Naive thymus-derived CD4-positive, alpha-beta T cell (primary cell): ENCODE measurements around the gene SLC2A8. TPM values are rescaled to one million over a fixed set of nuclear protein-coding genes. Genes with fewer than 3 reads are reported as not detected.

Experiments
- ATAC-seq: fragments of 150-1000 bp; cut with Tn5 transposase; 2 replicates; pipeline ENCODE4 v1.10.0; 2021; ENCODE audit warnings: mild to moderate bottlenecking, moderate library complexity
- CTCF ChIA-PET: fragments of 350-600 bp; sonication (Branson Sonifier 250); formaldehyde crosslinking; loops from one replicate; lab custom pipeline; 2021; ENCODE audit warnings: antibody characterized with exemption; lab: Charles Lee
- POLR2A ChIA-PET: fragments of 350-600 bp; sonication (Branson Sonifier 250); formaldehyde crosslinking; loops from one replicate; lab custom pipeline; 2021; ENCODE audit warnings: antibody characterized with exemption, inconsistent platforms; lab: Charles Lee
- DNase-seq, 9 donors: peaks; one replicate each; pipeline versions ENCODE4 v3.0.0 to v3.0.0-alpha.2; 2020 to 2022; ENCODE audit warnings: mixed read lengths in 1 of 9
- H3K27ac ChIP-seq: one replicate; pipeline ENCODE4 v1.7.0; 2013; ENCODE audit warnings: mild to moderate bottlenecking, low read depth, low read length, moderate library complexity
- H3K27me3 ChIP-seq, 2 donors: one replicate each; pipeline ENCODE4 v1.7.0; 2013; ENCODE audit warnings: low read length in 2 of 2, mild to moderate bottlenecking in 2 of 2, moderate library complexity in 2 of 2; ENCODE audit not compliant: control insufficient read depth in 2 of 2, insufficient read depth in 2 of 2
- H3K36me3 ChIP-seq, 3 experiments: 1 replicate in 2 of 3; 2 replicates in 1 of 3; pipeline ENCODE4 v1.7.0; 2013; ENCODE audit warnings: low read length in 3 of 3, mild to moderate bottlenecking in 3 of 3, moderate library complexity in 1 of 3; ENCODE audit not compliant: insufficient read depth in 3 of 3, control insufficient read depth in 2 of 3
- H3K4me1 ChIP-seq, 2 donors: one replicate each; pipeline ENCODE4 v1.7.0; 2013; ENCODE audit warnings: low read length in 2 of 2, mild to moderate bottlenecking in 2 of 2, moderate library complexity in 1 of 2; ENCODE audit not compliant: control insufficient read depth in 2 of 2, insufficient read depth in 2 of 2
- H3K4me3 ChIP-seq: 2 replicates; pipeline ENCODE4 v1.7.0; 2013; ENCODE audit warnings: mild to moderate bottlenecking, low read length
- H3K9me3 ChIP-seq, 3 experiments: 1 replicate in 2 of 3; 2 replicates in 1 of 3; pipeline ENCODE4 v1.7.0; 2013; ENCODE audit warnings: low read length in 3 of 3; ENCODE audit not compliant: control insufficient read depth in 2 of 3
- H3K27ac Mint-ChIP-seq, 9 donors: one replicate each; pipeline ENCODE4 v1.8.0; 2020 to 2022; ENCODE audit warnings: mixed read lengths in 9 of 9, mild to moderate bottlenecking in 8 of 9, moderate library complexity in 5 of 9, inconsistent platforms in 2 of 9
- H3K27me3 Mint-ChIP-seq, 5 donors: one replicate each; pipeline ENCODE4 v1.8.0; 2021 to 2022; ENCODE audit warnings: mixed read lengths in 5 of 5, mild to moderate bottlenecking in 1 of 5
- H3K36me3 Mint-ChIP-seq, 5 donors: one replicate each; pipeline ENCODE4 v1.8.0; 2020 to 2022; ENCODE audit warnings: mixed read lengths in 5 of 5, mild to moderate bottlenecking in 3 of 5, inconsistent platforms in 1 of 5
- H3K4me1 Mint-ChIP-seq, 7 donors: one replicate each; pipeline ENCODE4 v1.8.0; 2020 to 2022; ENCODE audit warnings: mixed read lengths in 7 of 7, mild to moderate bottlenecking in 3 of 7, inconsistent platforms in 1 of 7
- H3K4me3 Mint-ChIP-seq, 10 donors: one replicate each; pipeline ENCODE4 v1.8.0; 2020 to 2022; ENCODE audit warnings: mild to moderate bottlenecking in 10 of 10, mixed read lengths in 10 of 10, moderate library complexity in 6 of 10, inconsistent platforms in 2 of 10
- H3K9me3 Mint-ChIP-seq, 11 donors: one replicate each; pipeline ENCODE4 v1.8.0; 2020 to 2022; ENCODE audit warnings: mixed read lengths in 11 of 11, mild to moderate bottlenecking in 4 of 11, inconsistent platforms in 1 of 11, moderate library complexity in 1 of 11
- intact Hi-C, 2 donors: fragments of 100-400 bp; cut with micrococcal nuclease; formaldehyde crosslinking; loops; one replicate each; pipeline ENCODE4 v1.15.1; 2023
- polyA plus RNA-seq, 2 donors: library from polyadenylated mRNA; unstranded; fragments of 300-500 nt; fragmentation: Illumina TruSeq; gene quantifications; one replicate each; pipeline ENCODE4 v1.2.3, GENCODE V29; 2021
- total RNA-seq, 6 experiments: library from RNA in 5 of 6; stranded (reverse) in 5 of 6; gene quantifications; 1 replicate in 5 of 6; 2 replicates in 1 of 6; pipeline ENCODE4 v1.2.3 and lab custom pipeline; 2021 to 2026

The SLC2A8 gene, protein sequence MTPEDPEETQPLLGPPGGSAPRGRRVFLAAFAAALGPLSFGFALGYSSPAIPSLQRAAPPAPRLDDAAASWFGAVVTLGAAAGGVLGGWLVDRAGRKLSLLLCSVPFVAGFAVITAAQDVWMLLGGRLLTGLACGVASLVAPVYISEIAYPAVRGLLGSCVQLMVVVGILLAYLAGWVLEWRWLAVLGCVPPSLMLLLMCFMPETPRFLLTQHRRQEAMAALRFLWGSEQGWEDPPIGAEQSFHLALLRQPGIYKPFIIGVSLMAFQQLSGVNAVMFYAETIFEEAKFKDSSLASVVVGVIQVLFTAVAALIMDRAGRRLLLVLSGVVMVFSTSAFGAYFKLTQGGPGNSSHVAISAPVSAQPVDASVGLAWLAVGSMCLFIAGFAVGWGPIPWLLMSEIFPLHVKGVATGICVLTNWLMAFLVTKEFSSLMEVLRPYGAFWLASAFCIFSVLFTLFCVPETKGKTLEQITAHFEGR
- 1 to 10 TPM in 3 of 5 experiments, under 1 TPM in 2; 0.27 to 4.8 (median 1.3) TPM for total RNA-seq
- polyA plus RNA-seq: not detected
- not detected for total RNA-seq (lab: John Stamatoyannopoulos, UW)

DNA sequence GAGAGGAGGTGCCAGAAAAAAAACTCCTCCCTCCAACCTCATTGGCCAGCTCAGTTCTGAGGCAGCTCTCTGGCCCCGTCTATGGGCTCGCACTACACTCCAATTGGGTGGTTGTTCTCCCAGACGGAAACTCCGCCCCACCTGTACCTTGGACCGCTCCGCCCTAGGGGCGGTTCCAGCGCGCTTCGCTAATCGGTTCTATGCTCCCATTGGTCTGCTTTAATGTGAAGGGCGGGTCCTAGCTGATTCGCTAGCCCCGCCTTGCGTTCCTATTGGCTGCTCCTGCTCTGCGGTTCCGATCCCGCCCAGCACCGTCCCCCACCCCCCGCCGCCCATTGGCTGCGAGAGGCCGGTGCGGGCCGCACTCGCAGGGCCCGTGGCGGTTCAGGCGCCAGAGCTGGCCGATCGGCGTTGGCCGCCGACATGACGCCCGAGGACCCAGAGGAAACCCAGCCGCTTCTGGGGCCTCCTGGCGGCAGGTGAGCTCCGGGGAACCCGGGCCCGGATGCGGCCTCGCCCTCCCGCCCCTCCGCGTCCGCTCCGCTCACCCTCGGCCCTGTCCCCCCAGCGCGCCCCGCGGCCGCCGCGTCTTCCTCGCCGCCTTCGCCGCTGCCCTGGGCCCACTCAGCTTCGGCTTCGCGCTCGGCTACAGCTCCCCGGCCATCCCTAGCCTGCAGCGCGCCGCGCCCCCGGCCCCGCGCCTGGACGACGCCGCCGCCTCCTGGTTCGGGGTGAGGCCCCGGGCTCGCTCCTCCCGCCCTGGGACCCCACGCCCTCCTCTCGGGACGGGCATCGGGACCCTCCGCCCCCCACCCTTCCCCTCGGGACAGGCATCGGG lies at the start of gene SLC2A8:
Gene SLC2A8 (plus strand): TSS at position 362 of the 838 bp plus-strand sequence. CDS start 62 bp downstream, at position 424.
- Histone ChIP-seq H3K9me3 (no peaks in the 10 kb centered on the region), H3K27ac (no peak within 1 kb of the TSS), H3K27me3 (peaks cover 0 to 57% of the 10 kb centered on the region in 2 donors), H3K4me3 (peak within 1 kb of the TSS; percentile 22), H3K4me1 (peaks cover 10 to 15% of the 10 kb centered on the region in 2 donors), H3K36me3 (no peaks in the 10 kb centered on the region)
- Mint-ChIP-seq H3K27me3 (peaks cover 51 to 80% (median 72%) of the 10 kb centered on the region in 5 donors), H3K36me3 (no peaks in the 10 kb centered on the region), H3K4me1 (peaks cover 11 to 24% (median 16%) of the 10 kb centered on the region in 7 donors), H3K4me3 (peak within 1 kb of the TSS; percentile 50 to 82 (median 64)), H3K27ac (peak within 1 kb of the TSS in 2 of 9 donors; percentile 37 to 59), H3K9me3 (peaks cover 0 to 2% (median 0%) of the 10 kb centered on the region in 11 donors)
- CTCF ChIA-PET: interaction anchor here (0.8 to 1.9 kb wide), 3 partner anchors 10 to 182 kb away, joined by 3 to 6 read pairs (median 4); no protein-coding TSS in a partner anchor
- intact Hi-C loops: loop anchor here (1.0 to 2.0 kb wide), 3 partner anchors 9 to 172 kb away; partner anchors contain the start of genes LRSAM1 (in 1 of the 2) and RPL12 (in 1 of the 2)
- ATAC-seq: peak; percentile 97
- POLR2A ChIA-PET: interaction anchor here (0.6 to 1.8 kb wide), 6 partner anchors 9 to 54 kb away, joined by 3 to 5 read pairs (median 3); partner anchors contain the start of genes LRSAM1 and RPL12
- peak; percentile 33 to 87 (median 61) for DNase-seq

DNA sequence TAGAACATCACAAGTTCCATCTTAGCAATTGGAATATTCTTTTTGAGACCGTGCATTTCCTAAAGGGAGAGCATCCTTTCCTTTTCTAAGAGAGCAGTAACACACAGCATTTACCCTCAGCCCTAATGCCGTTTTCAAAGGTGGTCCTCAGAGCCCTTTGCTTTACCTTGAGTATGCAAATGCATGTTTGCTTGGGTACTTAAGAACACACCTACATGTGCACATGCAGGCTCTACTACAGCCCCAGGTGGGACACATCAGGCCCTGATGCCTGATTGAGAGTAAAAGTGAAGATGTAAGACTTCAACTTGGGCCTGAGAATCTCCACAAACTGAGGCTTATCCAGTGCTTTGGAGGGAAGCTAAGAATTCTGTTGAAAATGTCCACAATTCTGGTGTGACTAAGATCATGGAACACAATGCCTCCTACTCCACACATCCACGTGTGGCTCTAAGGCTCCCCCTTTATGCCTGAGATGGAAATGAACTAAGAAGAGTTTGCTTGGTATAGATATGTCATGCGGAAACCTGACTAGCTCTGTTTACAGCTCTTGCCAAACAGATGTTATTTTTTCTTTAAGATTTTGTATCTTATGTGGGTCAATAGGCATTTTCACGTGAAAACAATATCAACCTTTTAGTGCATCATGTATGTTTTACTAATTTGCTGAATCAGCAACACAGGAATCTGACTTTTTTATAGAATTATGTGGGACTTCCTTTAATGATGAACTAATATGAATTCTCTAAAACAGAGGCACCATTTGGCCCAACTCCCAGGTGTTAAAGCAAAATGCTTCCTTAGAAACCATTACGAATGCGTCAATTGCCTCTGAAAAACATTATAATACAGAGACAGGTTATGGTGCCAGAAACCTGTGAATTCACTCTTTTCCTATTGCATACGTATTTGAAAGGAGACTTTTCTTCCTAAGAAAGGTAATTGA lies 48.9 kb upstream of the SLC2A8 start:
- H3K27me3 ChIP-seq: peaks cover 0 to 4% of the 10 kb centered on the region in 2 donors
- DNase-seq (no peak), ATAC-seq (no peak)
- intact Hi-C loops: no loop called here
- H3K4me1 ChIP-seq: no peaks in the 10 kb centered on the region
- Mint-ChIP-seq H3K4me1 (no peaks in the 10 kb centered on the region), H3K36me3 (peaks cover 0 to 3% (median 0%) of the 10 kb centered on the region in 5 donors), H3K9me3 (no peaks in the 10 kb centered on the region), H3K27ac (no peak overlapping the region), H3K27me3 (peaks cover 17 to 36% (median 35%) of the 10 kb centered on the region in 5 donors), H3K4me3 (no peak overlapping the region)
- H3K9me3 ChIP-seq: no peaks in the 10 kb centered on the region
- H3K4me3 ChIP-seq: no peak overlapping the region
- ChIA-PET POLR2A (no interaction called here), CTCF (no interaction called here)
- no peak overlapping the region for H3K27ac ChIP-seq
- H3K36me3 ChIP-seq: no peaks in the 10 kb centered on the region

DNA sequence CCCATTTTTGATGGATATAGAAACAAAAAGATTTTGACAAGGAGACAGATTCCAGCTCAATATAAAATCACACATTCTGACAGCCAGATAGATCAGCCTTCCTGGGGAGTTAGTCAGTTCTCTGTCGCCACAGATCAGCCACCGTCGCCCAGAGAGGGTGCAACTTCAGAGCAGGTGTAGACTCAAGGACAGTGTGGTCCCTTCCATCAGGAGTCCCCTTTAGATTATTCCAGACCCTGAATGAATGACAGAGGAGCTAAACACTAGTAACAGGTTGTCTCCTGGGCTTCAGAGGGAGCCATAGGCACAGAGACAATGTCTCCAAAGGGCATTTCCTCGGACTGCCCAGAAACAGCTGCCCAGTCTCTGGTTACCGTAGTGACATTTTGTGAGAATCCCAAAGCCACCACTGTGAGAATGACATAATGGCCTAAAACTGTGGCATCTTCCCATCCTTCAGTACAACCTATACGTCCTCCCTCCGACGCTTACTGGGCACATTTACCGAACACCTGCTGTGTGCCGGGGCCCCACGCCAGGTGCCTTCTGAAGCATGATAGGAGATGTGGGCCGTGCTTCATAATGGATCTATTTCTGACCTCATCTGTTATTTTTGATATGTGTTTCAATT lies 47.4 kb upstream of the SLC2A8 start:
- H3K36me3 Mint-ChIP-seq: peaks cover 0 to 6% (median 0%) of the 10 kb centered on the region in 5 donors
- ChIA-PET CTCF (interaction anchor here (0.7 kb wide), 1 partner anchor 90 kb away, joined by 4 read pairs; no protein-coding TSS in a partner anchor), POLR2A (no interaction called here)
- intact Hi-C loops: no loop called here
- H3K4me1 Mint-ChIP-seq: no peaks in the 10 kb centered on the region
- H3K4me3 ChIP-seq: no peak overlapping the region
- no peak overlapping the region for H3K4me3 Mint-ChIP-seq
- H3K9me3 ChIP-seq: no peaks in the 10 kb centered on the region
- H3K9me3 Mint-ChIP-seq: no peaks in the 10 kb centered on the region
- H3K27me3 ChIP-seq: peaks cover 0 to 7% of the 10 kb centered on the region in 2 donors
- no peaks in the 10 kb centered on the region for H3K36me3 ChIP-seq
- H3K27ac Mint-ChIP-seq: no peak overlapping the region
- ATAC-seq (no peak), DNase-seq (no peak)
- H3K27ac ChIP-seq: no peak overlapping the region
- H3K4me1 ChIP-seq: no peaks in the 10 kb centered on the region
- H3K27me3 Mint-ChIP-seq: peaks cover 27 to 49% (median 46%) of the 10 kb centered on the region in 5 donors

DNA sequence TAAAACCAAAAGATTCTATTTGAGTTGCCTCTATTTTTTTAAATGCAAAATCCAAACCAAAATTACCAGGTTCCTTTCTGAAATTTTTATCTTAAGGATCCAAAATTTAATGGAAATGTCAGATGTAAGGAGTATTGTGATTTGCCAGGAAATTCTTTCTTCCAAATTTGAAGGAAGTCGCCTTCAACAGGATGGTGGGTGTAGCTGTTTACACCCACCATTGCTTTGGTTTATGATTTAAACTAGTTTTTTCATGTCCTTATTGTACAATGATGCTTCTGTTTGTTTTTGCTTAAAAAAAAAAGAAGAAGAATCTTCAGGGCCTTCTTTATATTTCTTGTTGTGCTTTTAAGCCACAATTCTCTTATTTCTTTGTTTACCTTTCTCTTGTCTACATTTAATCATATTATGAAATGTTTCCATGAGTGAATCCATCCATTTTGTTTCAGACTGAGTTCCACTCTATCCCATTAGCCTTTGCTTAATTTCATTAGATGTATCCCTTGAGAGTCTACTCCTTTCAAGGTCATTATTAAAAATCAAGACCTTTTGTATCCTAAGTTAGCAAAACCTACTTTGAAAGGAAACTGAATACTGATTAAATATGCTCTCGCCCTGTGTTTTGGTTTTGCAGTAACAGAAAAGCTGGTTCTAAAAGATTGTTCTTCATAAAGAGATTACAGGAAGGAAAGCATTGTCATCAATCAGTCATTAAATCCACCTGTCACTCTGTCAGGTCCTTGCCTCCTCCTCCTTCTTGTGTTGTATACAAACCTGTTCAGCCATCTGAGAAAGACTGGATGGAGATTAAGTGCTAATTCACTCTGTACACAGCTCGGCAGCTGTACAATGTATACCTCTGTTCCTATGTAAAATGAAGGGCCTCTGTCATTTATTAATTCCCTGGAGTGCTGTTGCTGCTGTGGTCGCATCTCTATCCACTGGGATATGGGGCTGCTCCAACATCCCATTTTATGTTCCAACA lies 45.5 kb upstream of the SLC2A8 start:
- H3K27me3 ChIP-seq: peaks cover 0 to 7% of the 10 kb centered on the region in 2 donors
- Mint-ChIP-seq H3K9me3 (no peaks in the 10 kb centered on the region), H3K4me1 (no peaks in the 10 kb centered on the region), H3K4me3 (no peak overlapping the region), H3K36me3 (peaks cover 0 to 15% (median 0%) of the 10 kb centered on the region in 5 donors), H3K27me3 (peaks cover 40 to 66% (median 59%) of the 10 kb centered on the region in 5 donors), H3K27ac (no peak overlapping the region)
- H3K27ac ChIP-seq: no peak overlapping the region
- ChIA-PET CTCF (no interaction called here), POLR2A (no interaction called here)
- H3K9me3 ChIP-seq: no peaks in the 10 kb centered on the region
- H3K36me3 ChIP-seq: no peaks in the 10 kb centered on the region
- no peaks in the 10 kb centered on the region for H3K4me1 ChIP-seq
- H3K4me3 ChIP-seq: no peak overlapping the region
- intact Hi-C loops: no loop called here
- DNase-seq (no peak), ATAC-seq (no peak)

DNA sequence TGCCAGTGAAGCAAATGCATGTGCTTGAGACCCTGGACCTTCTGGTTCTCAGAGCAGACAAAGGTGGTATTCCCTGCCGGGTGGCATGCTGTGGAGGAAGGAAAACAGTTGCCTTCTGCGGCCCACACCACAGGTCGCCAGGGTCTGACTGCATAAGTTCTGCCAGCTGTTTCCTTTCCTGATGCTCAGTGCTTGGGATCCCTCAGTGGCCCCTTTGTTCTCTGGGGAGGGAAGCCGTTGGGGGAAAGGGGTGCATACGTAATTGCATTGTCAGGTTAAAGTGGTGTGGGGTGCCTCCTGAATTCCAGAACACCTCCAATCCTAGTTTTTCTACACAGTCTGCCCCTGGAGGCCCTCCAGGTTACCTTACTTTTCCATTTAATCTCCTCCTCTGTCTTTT lies 43.1 kb upstream of the SLC2A8 start:
- Histone ChIP-seq H3K27ac (no peak overlapping the region), H3K9me3 (no peaks in the 10 kb centered on the region), H3K36me3 (no peaks in the 10 kb centered on the region), H3K4me3 (no peak overlapping the region), H3K27me3 (peaks cover 0 to 3% of the 10 kb centered on the region in 2 donors), H3K4me1 (no peaks in the 10 kb centered on the region)
- DNase-seq: no peak
- Mint-ChIP-seq H3K4me1 (no peaks in the 10 kb centered on the region), H3K27ac (no peak overlapping the region), H3K4me3 (no peak overlapping the region), H3K36me3 (peaks cover 0 to 23% (median 0%) of the 10 kb centered on the region in 5 donors), H3K9me3 (no peaks in the 10 kb centered on the region), H3K27me3 (peaks cover 45 to 75% (median 63%) of the 10 kb centered on the region in 5 donors)
- POLR2A ChIA-PET: no interaction called here
- intact Hi-C loops: no loop called here
- CTCF ChIA-PET: no interaction called here
- no peak for ATAC-seq
